Hepatocyte (in vitro differentiated cells): ENCODE results near the gene SND1.

ENCODE experiments used
- CTCF ChIP-seq: fragments of 200-600 bp; sonication (generic); IDR thresholded peaks from 2 replicates; pipeline ENCODE4 v1.5.1; 2016; ENCODE audit warnings: antibody characterized with exemption, mild to moderate bottlenecking; ENCODE audit not compliant: poor library complexity
- EZH2 ChIP-seq: fragments of 200-600 bp; sonication (generic); IDR thresholded peaks from 2 replicates; pipeline ENCODE4 v1.6.1; 2016; ENCODE audit warnings: antibody characterized with exemption, mild to moderate bottlenecking, borderline replicate concordance

DNA sequence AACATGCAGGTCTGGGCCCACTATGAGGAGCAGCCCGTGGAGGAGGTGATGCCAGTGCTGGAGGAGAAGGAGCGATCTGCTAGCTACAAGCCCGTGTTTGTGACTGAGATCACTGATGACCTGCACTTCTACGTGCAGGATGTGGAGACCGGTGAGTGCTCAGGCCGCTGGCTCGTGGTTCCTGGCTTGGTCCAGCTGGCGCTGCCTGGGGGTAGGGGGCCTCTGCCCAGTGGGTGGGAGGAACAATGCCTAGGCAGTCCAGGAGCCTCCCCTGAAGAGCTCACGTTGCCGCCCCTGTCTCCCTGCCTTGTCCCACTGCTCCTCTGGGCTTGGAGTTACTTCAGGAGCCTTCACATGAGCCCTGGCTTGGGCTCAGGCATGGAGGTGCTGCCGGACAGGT is 429.4 kb downstream of the SND1 start:
- no peak for TF ChIP-seq EZH2
- TF ChIP-seq CTCF = no peak
